Neural cell (in vitro differentiated cells): ENCODE results near the gene MXD1.

Experiments
- CTCF ChIP-seq: fragments of 450-650 bp; IDR thresholded peaks from 2 replicates; pipeline ENCODE4 v1.5.1; 2014; ENCODE audit warnings: antibody characterized with exemption, mild to moderate bottlenecking, moderate library complexity; ENCODE audit not compliant: poor library complexity, severe bottlenecking
- EZH2 ChIP-seq: fragments of 200-600, 300-800 bp; shearing (Covaris generic), sonication (generic); IDR thresholded peaks from 2 replicates; pipeline ENCODE4 v1.6.1; 2014; ENCODE audit warnings: antibody characterized with exemption, low read length, borderline replicate concordance, mild to moderate bottlenecking; ENCODE audit not compliant: insufficient read depth, poor library complexity, severe bottlenecking
- RAD21 ChIP-seq: fragments of 450-650 bp; conservative IDR thresholded peaks from 2 replicates; pipeline ENCODE4 v1.6.1; 2014; ENCODE audit warnings: antibody characterized with exemption, mild to moderate bottlenecking, moderate library complexity
- TAF1 ChIP-seq: IDR thresholded peaks from 2 replicates; pipeline ENCODE4 v1.6.1; 2012; ENCODE audit warnings: low read depth

GRCh38 chr2:69914950-69915945 lies at the start of gene MXD1:
- TF ChIP-seq CTCF, result no peak
- no peak for TF ChIP-seq EZH2
- TF ChIP-seq RAD21, result peak; percentile 27
- TF ChIP-seq TAF1, result peak; percentile 88
